Measurements from ENCODE around the gene GHITM. TPM values are rescaled to one million over a fixed set of nuclear protein-coding genes. Genes with fewer than 3 reads are reported as not detected.

The GHITM gene
- total and polyA plus RNA-seq, 2 experiments from 2014 or later = 97.1 to 105 TPM

DNA sequence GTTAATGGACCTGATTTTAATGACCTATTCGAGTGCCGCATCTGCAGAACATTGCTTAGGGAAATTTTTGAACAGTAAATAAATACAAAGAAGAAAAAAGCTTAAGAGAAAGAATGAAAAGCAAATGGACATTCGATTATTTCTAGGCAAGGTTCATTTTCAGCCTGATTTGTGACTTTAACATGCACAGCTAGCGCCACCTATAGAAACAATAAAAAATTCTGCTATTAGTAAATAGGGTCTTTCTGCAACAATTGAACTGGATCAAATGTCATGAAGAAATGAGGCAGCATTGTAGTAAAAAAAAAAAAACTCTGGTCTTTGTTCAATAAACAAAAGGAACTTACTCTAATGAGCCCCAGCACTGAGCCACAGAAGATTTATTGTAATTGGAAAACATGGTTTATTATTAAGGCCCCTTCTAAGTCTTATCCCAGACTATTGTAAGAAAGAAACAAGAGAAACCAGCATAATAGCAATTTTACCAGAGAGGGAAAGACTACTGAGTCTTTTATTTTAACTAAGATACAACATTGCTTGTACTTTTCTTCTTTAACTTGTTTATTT lies 41.4 kb upstream of the GHITM start:
- Mint-ChIP-seq H3K9me3 (no peaks in the 10 kb centered on the region), H3K27ac (no peak overlapping the region), H3K36me3 (ENCODE audit: low read depth) (no peaks in the 10 kb centered on the region), H3K4me3 (no peak overlapping the region), H3K4me1 (no peaks in the 10 kb centered on the region), H3K27me3 (ENCODE audit: insufficient read depth, low read depth, poor library complexity) (peaks cover 4% of the 10 kb centered on the region)
- H3K4me3 ChIP-seq = no peak overlapping the region
- H3K4me1 ChIP-seq (ENCODE audit: insufficient read depth) = no peaks in the 10 kb centered on the region
- H2AFZ ChIP-seq = no peak overlapping the region
- no peak overlapping the region for H3K27ac ChIP-seq (ENCODE audit: low read depth)
- H3K27me3 ChIP-seq (ENCODE audit: insufficient read depth) = no peaks in the 10 kb centered on the region
- H3K9me2 ChIP-seq (ENCODE audit: insufficient read depth) = no peaks in the 10 kb centered on the region
- DNase-seq (ENCODE audit: low spot score) = peak; percentile 51
- no peak overlapping the region for H3K4me2 ChIP-seq
- no peak for ATAC-seq
- no peaks in the 10 kb centered on the region for H3K79me2 ChIP-seq (replicated peaks; ENCODE audit: insufficient read depth)
- H4K20me1 ChIP-seq (replicated peaks; ENCODE audit: insufficient read depth) = no peaks in the 10 kb centered on the region
- no peaks in the 10 kb centered on the region for H3K36me3 ChIP-seq (ENCODE audit: insufficient read depth)
- H3F3A ChIP-seq (replicated peaks; ENCODE audit: low read depth) = no peaks in the 10 kb centered on the region
- TF ChIP-seq, protein P1, sequence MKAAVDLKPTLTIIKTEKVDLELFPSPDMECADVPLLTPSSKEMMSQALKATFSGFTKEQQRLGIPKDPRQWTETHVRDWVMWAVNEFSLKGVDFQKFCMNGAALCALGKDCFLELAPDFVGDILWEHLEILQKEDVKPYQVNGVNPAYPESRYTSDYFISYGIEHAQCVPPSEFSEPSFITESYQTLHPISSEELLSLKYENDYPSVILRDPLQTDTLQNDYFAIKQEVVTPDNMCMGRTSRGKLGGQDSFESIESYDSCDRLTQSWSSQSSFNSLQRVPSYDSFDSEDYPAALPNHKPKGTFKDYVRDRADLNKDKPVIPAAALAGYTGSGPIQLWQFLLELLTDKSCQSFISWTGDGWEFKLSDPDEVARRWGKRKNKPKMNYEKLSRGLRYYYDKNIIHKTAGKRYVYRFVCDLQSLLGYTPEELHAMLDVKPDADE (IDR thresholded peaks at IDR 0.05) = no peak
- no peak for TF ChIP-seq JUNB (IDR thresholded peaks at IDR 0.05; ENCODE audit: unreplicated experiment)
- no peak for TF ChIP-seq POLR2AphosphoS5 (IDR thresholded peaks at IDR 0.05; ENCODE audit: low read depth)
- TF ChIP-seq, protein P2, sequence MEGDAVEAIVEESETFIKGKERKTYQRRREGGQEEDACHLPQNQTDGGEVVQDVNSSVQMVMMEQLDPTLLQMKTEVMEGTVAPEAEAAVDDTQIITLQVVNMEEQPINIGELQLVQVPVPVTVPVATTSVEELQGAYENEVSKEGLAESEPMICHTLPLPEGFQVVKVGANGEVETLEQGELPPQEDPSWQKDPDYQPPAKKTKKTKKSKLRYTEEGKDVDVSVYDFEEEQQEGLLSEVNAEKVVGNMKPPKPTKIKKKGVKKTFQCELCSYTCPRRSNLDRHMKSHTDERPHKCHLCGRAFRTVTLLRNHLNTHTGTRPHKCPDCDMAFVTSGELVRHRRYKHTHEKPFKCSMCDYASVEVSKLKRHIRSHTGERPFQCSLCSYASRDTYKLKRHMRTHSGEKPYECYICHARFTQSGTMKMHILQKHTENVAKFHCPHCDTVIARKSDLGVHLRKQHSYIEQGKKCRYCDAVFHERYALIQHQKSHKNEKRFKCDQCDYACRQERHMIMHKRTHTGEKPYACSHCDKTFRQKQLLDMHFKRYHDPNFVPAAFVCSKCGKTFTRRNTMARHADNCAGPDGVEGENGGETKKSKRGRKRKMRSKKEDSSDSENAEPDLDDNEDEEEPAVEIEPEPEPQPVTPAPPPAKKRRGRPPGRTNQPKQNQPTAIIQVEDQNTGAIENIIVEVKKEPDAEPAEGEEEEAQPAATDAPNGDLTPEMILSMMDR (conservative IDR thresholded peaks at IDR 0.05; ENCODE audit: low read depth in 2 of 2) = peak; percentile 61 to 67
- TF ChIP-seq, protein P3, sequence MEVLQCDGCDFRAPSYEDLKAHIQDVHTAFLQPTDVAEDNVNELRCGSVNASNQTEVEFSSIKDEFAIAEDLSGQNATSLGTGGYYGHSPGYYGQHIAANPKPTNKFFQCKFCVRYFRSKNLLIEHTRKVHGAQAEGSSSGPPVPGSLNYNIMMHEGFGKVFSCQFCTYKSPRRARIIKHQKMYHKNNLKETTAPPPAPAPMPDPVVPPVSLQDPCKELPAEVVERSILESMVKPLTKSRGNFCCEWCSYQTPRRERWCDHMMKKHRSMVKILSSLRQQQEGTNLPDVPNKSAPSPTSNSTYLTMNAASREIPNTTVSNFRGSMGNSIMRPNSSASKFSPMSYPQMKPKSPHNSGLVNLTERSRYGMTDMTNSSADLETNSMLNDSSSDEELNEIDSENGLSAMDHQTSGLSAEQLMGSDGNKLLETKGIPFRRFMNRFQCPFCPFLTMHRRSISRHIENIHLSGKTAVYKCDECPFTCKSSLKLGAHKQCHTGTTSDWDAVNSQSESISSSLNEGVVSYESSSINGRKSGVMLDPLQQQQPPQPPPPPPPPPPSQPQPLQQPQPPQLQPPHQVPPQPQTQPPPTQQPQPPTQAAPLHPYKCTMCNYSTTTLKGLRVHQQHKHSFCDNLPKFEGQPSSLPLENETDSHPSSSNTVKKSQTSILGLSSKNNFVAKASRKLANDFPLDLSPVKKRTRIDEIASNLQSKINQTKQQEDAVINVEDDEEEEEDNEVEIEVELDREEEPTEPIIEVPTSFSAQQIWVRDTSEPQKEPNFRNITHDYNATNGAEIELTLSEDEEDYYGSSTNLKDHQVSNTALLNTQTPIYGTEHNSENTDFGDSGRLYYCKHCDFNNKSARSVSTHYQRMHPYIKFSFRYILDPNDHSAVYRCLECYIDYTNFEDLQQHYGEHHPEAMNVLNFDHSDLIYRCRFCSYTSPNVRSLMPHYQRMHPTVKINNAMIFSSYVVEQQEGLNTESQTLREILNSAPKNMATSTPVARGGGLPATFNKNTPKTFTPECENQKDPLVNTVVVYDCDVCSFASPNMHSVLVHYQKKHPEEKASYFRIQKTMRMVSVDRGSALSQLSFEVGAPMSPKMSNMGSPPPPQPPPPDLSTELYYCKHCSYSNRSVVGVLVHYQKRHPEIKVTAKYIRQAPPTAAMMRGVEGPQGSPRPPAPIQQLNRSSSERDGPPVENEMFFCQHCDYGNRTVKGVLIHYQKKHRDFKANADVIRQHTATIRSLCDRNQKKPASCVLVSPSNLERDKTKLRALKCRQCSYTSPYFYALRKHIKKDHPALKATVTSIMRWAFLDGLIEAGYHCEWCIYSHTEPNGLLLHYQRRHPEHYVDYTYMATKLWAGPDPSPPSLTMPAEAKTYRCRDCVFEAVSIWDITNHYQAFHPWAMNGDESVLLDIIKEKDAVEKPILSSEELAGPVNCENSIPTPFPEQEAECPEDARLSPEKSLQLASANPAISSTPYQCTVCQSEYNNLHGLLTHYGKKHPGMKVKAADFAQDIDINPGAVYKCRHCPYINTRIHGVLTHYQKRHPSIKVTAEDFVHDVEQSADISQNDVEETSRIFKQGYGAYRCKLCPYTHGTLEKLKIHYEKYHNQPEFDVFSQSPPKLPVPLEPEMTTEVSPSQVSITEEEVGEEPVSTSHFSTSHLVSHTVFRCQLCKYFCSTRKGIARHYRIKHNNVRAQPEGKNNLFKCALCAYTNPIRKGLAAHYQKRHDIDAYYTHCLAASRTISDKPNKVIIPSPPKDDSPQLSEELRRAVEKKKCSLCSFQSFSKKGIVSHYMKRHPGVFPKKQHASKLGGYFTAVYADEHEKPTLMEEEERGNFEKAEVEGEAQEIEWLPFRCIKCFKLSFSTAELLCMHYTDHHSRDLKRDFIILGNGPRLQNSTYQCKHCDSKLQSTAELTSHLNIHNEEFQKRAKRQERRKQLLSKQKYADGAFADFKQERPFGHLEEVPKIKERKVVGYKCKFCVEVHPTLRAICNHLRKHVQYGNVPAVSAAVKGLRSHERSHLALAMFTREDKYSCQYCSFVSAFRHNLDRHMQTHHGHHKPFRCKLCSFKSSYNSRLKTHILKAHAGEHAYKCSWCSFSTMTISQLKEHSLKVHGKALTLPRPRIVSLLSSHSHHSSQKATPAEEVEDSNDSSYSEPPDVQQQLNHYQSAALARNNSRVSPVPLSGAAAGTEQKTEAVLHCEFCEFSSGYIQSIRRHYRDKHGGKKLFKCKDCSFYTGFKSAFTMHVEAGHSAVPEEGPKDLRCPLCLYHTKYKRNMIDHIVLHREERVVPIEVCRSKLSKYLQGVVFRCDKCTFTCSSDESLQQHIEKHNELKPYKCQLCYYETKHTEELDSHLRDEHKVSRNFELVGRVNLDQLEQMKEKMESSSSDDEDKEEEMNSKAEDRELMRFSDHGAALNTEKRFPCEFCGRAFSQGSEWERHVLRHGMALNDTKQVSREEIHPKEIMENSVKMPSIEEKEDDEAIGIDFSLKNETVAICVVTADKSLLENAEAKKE (CRISPR knock-in tag; IDR thresholded peaks at IDR 0.05) = no peak
- TF ChIP-seq EZH2phosphoT487 (IDR thresholded peaks at IDR 0.05; ENCODE audit: unreplicated experiment) = no peak
- TF ChIP-seq ZNF331 (CRISPR knock-in tag; IDR thresholded peaks at IDR 0.05; ENCODE audit: low read depth) = no peak
- no peak for TF ChIP-seq EZH2 (IDR thresholded peaks at IDR 0.05; ENCODE audit: low read depth, unreplicated experiment)
- no peak for TF ChIP-seq ZNF114 (CRISPR knock-in tag; IDR thresholded peaks at IDR 0.05)
